Hematopoietic multipotent progenitor cell (in vitro differentiated cells): ENCODE measurements around the gene ITPR3. TPM values are rescaled to one million over a fixed set of nuclear protein-coding genes. Genes with fewer than 3 reads are reported as not detected.
"Not testable (repeated sequence)": the region's sequence is repeated elsewhere in the genome, so short reads cannot be mapped to it uniquely, and the experiment has no call there.

ENCODE experiments used
- DNase-seq, 3 donors: peaks; one replicate each; pipeline ENCODE4 v3.0.0-alpha.2; 2011 to 2015; ENCODE audit warnings: low read depth in 2 of 3, low spot score in 2 of 3
- total RNA-seq: library from RNA; depleted of rRNA; stranded (reverse); fragments of >200 nt; gene quantifications from one replicate; pipeline ENCODE4 v1.2.3, GENCODE V29; 2012

ITPR3 gene
- total RNA-seq, 1 donor: 10.5 TPM

DNA sequence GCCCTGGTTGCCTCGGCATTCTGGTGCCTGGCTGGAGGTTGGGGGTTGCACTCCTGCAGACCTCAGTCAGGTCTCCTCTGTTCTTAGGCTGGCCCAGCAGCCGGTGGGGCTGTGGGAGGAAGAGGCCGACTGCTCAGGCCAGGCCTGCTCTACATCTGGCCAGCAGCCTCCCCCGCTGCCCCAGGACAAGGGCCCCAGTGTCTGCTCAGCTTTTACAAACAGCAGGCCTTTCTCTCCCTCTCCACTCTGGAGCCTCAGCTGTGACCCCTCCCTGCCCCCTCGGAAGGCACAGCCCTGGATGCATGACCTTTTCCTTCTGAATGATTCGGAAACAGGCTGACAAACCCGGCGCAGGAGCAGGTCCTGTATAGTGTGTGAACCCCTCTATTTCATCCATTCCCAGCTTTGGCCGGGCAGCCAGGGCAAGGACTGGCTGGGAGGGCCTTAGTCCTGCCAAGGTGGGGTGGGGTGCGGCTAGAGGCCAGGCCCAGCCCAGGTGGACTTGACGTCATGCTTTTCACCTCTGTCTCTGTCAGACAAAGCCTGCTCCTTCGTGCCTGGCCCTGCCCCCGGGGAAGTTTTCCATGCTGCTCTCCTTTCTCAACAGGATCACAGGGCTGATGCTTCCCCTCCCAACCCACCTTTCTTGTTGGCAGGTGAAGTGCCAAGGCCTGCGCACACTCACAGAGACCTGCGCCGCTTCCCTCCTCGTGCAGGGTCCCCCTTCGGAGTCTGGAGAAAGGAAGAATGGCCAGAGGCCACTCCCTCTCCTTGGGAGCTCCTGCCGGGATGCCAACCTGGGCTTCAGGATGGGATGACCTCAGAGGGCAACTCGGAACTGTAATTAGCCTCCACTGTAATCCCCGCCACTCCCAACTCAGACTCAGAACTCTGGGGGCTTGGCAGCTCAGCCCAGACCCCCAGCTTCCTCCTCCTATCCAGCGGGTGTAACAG, 10.1 kb upstream of the ITPR3 start:
- no peak for DNase-seq

DNA sequence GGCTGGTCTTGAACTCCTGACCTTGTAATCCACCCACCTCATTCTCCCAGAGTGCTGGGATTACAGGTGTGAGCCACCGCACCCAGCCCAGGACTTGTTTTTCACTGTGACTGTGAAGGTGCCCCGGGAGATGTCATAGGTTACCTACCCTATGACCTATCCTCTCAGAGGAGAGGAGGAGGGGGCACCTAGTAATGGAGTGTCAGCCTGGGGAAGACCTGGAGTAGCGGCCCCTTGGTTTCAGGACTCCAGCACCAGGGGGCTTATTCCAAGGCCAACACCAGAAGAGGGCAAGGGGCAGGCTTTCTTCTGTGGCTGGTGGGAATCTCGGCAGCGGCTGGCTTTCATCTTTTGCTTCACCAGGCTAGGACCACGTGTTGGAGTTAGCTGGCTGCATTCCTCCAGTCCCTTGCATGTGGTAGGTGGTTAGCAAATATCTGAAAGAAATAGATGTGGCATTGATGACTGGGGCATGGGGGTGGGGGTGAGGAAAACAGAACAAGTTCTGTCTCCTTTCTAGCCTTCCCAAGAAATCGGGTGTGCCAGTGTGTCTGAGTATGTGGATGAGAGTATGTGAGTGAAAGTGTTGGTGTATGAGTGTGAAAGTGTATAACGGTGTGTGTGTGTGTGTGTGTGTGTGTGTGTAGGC, 7.9 kb upstream of the ITPR3 start:
- no peak for DNase-seq

DNA sequence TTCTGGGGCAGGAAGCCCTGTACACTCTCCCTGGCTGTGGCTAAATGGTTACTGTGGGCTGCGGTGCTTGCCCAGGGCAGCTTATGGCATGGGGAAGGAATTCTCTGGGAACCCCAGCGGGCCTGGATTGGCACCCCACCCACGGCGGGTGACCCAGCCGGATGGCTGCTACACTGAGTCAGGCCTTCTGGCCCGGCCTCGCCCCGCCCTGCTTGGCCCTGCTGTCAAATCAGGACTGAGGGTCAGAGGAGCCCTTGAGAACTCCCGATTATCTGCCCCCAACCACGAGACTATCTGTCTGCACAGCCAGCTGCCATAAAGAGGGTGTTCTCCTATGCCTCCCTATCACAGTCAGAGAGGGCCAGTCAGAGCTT, 7.3 kb upstream of the ITPR3 start:
- no peak for DNase-seq

DNA sequence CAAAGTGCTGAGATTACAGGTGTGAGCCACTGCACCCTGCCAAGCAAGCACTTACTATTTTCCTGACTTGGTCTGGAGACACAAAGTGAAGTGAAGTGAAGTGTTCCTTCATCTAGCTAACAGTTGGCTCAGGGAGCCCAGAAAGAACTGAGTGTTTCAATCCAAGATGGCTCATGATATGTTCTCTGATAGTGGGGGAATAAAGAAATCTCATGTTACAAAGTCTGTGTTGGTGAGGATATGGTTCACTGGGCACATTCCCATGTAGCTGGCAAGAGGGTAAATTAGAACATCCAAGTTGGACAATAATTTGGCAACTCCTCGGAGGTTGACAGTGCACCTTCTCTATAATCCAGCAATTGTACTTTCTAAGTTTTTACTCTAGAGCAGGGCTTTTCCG, 5.0 kb upstream of the ITPR3 start:
- no peak for DNase-seq

DNA sequence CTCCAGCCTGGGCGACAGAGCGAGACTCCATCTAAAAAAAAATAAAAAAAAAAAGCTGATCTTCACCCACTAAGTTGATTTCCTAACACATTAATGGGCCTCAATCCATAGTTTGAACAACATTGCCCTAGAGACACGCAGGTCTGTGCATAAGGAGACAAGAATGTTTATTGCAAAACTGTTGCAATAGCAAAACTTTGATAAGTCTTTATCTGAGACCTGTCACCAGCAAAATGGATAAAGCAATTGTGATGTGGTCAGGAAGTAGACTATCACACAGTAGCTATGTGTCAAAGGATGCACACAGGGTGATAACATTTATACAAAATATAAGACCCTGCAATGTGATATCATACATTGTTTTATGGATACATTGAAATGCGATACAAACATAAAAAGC, 4.2 kb upstream of the ITPR3 start:
- no peak for DNase-seq

DNA sequence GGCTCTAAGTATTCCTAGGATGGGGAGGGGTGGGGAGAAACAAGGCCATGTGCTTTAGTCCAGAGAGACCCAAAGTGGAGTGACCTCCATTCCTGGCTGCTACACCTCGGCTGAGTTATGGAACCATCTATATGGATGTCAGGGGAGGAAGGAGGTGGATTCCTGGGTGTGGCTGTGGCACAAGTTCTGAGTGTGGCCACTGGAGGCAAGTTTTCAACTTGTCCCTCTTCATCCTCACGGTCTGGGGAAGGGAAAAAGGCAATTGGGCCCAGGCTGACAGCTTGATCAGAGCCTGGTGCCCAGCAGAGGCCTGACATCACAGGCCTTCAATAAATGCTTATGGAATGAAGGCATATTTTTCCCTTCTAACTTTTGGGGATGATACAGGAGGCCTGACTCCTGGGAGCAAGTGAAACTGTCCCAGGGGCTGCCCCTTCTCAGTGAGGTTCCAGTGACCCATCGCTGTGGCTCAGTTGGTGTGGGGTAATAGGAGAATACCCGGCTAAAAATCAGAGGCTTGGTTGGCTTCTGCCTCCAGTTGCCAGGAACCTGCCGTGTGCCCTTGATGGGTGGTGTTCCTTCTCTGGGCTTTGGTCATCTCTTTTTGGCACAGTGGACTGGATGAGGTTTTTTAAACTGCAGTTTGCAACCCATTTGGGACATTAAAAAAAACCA, 1.8 kb upstream of the ITPR3 start:
- DNase-seq: no peak

DNA sequence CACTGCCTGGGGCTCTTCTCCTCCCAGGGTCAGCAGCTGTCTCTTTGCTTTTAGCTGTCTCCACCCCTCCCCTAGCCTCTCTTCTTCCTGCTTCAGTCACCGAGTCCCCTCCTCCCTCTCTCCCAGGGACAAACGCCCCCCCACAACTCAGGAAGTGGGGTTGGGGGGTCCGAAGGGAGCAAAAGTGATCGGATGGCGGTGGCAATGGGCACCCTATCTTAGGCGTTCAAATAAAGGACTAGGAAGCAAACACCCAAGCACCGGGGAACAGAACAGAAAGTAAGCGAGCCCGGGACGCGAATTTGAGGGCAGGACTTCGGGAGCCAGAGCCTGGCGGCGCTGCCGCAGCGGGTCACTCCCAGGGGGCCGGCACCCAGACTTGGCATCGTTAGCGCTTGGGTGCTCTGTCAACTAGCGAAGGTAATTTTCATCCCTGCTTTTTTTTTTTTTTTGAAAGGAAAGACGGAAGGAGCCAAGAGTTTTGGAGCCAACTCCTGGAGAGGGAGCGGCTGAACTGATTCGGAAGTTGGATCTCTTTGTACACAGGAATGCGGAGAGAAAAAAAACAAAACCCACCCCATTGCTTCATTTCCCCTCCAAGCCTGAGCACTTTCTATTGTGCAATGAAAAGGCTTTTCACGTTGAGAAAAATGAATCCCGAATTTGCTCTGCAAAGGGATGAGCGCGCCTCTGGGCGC, 815 bp upstream of the ITPR3 start:
- peak in 1 of 3 donors; percentile 43 for DNase-seq

DNA sequence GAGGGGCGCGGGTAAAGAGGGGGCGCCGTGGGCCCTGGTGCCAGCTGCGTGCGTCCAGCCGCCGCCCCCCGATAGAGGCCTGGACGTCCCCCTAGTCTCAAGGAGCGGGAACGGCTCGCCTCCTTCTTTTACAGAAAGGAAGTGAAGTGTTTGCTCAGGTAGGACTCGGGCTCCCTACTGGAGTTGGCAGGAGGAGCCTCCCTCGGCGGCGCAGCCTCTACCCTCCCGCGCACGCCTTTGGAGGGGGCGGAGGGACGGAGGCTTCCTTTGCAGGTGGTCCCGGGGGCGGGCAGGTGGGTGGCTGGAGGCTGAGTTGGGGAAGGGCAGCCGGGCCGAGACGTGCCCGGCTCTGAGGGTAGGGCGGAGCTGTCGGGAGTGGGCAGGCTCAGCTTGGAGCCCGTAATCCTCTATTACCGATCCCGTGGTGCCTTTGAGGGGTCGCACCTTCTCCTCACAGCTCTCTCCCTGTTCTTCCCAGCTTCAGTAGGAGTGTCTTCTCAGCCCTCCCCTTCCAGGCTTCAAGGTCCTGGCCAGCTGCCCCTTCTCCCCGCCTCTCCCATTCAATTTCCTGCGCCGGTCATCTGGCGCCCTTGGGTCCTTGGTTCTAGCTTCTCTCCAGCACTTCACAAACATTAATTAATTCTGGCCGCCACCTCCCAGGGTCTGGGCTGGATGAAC, 728 bp downstream of the ITPR3 start:
- DNase-seq: no peak

DNA sequence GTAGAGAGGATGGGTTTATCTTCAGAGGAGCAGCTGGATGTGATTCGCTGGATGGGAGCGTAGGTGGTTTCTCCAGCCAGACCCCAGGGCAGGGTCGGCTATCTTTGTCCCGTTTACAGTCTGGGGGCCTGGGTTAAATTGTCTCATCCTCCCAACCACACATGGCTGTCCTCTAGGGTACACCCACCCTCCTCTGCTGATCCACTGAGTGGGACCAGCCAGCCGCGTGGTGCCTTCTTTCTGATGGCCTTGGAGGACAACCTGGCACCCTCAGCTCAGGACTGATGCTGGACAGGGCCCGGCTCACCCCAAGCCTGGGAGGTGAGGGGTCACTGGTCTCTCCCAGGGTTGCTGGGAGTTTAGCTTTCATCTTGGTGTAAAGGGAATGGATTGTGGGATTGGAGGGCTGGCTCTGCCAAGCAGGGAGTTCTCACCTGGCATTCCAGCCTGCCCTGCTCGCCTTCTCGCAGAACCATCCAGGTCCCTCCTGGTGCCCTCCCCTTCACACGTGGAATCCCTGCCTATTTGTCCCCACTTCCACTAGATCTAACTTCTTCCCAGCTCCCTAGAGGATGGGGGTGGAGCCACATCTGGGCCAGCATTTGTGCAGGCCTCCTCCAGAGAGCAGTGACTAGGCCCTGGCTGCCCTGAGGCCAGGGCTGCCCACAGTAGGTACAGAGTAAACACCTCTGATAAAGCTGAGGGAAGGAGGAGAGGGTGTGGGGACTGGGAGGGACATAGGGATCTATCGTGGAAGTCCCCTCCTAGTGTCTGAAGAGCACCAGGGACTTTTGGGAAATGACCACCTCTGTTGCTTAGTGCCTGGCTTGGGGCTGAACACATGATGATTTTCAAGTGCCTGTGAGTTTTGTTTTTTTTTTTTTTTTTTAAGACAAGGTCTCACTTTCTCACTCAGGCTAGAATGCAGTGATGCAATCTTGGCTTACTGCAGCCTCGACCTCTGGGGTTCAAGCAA, 1.6 kb downstream of the ITPR3 start:
- no peak for DNase-seq

DNA sequence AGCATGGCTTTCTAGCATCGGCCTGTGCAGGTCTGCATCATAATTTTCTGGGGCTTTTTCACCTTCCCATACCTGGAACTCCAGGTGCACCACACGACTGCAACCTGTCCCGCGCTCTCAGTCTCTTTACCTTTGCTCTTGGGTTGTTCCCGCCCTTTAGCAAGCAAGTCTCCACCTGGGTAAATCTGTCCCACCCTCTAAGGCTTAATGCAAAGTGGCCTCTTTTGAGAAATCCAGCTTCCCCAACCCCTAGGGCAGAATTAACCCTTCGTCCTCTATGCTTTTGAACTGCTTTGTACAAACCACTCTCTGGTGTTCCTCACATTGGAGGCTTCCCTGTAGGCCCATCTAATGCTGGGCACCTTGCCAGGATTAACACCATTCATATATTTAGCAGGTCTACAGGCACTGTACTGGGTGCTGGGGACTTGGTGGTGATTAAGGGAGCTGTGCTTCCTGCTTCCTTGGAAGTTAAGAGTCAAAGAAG, 2.8 kb downstream of the ITPR3 start:
- DNase-seq: no peak

DNA sequence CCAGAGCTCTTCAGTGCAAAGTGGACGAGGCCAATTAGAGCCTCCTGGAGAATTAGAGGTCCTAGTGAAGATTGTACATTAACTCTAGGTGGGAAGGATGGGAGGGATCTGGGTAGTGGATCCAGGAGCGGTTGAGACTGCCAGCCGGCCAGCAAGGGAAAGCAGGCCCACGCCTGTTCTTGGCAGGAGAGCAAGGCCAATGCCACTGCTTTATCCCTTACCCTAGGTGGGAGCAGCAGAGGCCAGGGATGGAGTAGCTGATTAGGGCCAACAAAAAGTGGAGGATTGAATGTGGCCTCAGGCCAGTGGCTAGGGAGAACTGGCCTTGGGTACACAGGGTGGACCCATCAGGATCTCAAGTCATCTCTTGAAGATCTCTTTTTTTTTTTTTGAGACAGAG, 3.7 kb downstream of the ITPR3 start:
- DNase-seq: no peak

DNA sequence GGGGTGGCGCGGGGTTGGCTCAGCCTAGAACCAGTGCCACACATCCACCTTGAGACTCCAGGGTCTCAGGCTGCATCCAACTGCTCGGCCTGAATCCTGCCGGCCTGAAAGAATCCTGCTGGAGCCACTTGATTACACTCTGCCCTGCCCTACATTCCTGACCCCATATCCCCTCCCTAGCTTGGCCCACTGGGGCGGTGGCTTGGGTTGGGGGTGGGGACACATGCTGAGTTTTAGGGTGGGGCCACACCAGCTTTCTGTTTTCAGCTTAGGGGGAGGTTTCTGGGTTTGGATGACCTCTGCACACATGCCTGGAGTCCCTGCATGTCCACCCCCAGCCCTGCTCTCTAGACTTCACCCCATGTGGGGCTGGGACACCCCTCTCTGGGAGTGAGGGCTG, 6.8 kb downstream of the ITPR3 start:
- no peak for DNase-seq

DNA sequence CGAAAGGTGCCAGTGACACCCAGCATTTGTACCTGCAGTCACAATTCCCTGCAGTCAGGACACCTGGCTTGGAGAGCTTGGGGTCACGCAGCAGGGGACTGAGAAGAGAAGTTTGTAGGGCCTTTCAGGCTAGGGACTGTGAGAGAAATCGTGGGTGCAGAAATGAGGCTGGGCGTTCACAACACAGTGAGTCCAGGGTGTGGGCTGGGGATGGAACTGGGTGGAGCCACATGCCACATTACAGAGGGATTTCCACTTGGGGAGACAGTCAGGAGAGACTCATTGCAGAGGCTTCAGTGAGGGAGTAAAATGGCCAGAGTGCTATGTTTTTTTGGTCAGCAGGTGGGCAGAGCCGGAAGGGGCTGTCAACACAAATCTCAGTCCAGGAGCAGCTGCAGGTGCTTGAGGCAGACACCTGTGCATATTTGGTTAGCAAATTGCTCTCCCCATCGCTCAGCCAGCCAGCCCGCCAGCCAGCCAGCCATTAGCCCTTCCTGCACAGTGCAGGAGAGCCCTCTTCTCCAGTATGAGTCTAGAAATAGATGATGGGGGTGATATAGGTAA, 7.4 kb downstream of the ITPR3 start:
- DNase-seq: no peak

DNA sequence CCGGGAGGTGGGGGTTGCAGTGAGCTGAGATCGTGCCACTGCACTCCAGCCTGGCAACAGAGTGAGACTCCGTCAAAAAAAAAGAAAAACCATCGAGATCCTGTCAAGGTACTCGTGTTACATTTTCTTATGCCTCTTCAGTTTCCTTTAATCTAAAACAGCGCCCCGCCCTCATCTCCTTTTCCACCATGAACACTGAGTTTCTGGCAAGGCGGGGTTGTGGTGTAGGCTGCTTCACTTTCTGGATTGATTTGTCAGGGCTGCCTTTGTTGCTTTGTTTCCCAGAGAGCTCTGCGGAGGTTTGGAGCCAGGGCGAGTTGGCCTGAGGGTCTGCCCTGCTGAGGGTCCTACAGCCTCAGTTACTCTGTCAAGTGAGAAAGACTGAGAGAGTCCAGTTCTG, 8.9 kb downstream of the ITPR3 start:
- no peak for DNase-seq

DNA sequence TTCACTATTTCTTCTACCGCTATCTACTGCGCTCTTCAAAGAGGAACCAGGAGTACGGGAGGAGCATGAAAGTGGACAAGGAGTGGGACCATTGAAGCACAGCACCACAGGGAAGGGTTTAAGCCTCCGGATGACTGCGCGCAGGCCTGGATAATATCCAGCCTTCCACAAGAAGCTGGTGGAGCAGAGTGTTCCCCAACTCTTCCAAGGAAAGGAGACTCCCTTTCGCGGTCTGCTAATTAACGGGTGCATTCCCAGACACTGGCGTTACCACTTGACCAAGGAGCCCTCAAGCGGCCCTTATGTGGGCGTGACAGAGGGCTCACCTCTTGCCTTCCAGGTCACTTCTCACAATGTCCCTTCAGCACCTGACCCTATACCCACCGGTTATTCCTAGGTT, 10.4 kb downstream of the ITPR3 start:
- not testable (repeated sequence) for DNase-seq

DNA sequence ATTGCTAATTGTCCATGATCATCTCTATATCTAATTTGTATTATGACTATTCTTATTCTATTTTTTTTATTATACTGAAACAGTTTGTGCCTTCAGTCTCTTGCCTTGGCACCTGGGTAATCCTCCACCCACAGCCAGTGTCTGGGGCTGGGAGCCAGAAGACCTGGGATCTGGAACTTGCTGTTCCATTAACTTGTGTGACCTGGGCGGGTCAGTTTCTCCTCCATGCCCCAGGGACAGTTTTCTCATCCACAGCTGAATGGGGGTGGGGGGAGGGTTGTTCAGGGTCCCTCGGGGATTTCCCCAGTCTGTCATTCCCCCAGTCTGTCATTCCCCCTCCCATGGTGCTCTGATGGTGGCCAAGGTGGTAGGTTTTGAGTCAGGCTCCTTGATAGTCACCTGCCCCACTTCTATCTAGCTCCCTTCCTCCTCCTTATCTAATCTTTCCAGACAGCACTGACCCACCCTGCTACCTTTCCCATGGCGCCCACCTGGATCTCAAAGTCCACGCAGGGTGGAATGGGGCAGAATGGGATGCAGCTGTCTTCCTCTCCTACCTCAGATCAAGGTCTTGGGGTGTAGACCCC, 10.9 kb downstream of the ITPR3 start:
- no peak for DNase-seq

DNA sequence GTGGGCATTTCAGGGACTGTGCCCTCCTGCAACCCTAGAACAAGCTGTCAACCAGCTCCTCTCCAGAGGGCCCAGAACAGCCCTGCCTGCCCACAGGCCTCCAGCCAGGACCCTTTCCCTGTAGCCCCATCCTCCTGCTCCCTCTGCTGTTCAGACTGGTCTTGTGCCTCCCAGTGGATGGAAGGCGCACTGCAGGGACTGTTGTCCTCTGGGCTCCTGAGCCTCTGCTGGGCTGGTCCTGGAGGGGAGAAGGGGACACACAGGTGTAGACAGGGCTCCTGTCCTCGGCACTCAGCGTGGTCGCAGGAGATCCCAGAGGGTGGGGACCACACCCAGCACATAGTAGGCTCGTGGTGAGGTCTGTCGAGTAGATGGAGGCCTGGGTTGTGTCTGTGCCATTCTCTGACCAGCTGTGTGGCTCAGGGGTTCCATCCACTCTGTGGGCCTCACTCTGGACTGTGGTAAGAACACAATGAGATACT, 11.5 kb downstream of the ITPR3 start:
- peak in 2 of 3 donors; percentile 61 to 75 for DNase-seq

DNA sequence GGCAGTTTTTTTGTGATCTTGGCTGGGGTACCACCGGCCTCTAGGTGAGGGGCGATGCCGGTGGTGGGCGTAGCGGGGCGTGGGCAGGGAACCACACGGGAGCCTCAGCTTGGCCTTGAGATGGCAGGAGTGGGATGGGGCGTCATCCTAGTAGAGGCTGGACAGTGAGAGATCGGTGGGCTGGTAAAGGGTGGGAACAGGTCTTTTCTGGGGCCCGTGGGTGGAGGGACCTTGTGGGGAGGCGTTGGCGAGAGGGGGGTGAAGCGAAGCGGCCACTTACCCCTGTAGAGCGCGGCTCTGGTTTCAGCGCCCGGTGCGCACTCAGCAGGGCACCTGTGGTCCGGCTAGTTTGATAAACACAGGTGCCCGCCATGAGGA, 12.0 kb downstream of the ITPR3 start:
- no peak for DNase-seq
